Liver (tissue), 9 donors: Measurements from ENCODE around the gene REXO5. TPM values are rescaled to one million over a fixed set of nuclear protein-coding genes. Genes with fewer than 3 reads are reported as not detected.

Experiments
- DNase-seq: peaks from one replicate; pipeline ENCODE4 v3.0.0-alpha.2; 2017; ENCODE audit warnings: low spot score
- H3K27ac ChIP-seq, 2 donors: one replicate each; pipeline ENCODE4 v1.7.0; 2013; ENCODE audit warnings: inconsistent platforms in 2 of 2, low read length in 2 of 2, control low read depth in 1 of 2, low read depth in 1 of 2, mild to moderate bottlenecking in 1 of 2
- H3K27me3 ChIP-seq, 4 donors: one replicate each; pipeline versions ENCODE4 v1.6.1 to v1.7.0; 2013; ENCODE audit warnings: low read length in 3 of 4, inconsistent platforms in 1 of 4, mild to moderate bottlenecking in 1 of 4, moderate library complexity in 1 of 4; ENCODE audit not compliant: control insufficient read depth in 4 of 4, insufficient read depth in 4 of 4
- H3K36me3 ChIP-seq, 4 donors: one replicate each; pipeline versions ENCODE4 v1.6.1 to v1.7.0; 2013; ENCODE audit warnings: low read length in 3 of 4, mild to moderate bottlenecking in 3 of 4, low read depth in 1 of 4, moderate library complexity in 1 of 4; ENCODE audit not compliant: control insufficient read depth in 4 of 4, insufficient read depth in 3 of 4
- H3K4me1 ChIP-seq, 4 donors: one replicate each; pipeline versions ENCODE4 v1.6.1 to v1.7.0; 2013; ENCODE audit warnings: low read length in 3 of 4, mild to moderate bottlenecking in 3 of 4, moderate library complexity in 1 of 4; ENCODE audit not compliant: control insufficient read depth in 4 of 4, insufficient read depth in 4 of 4
- H3K4me3 ChIP-seq, 3 donors: one replicate each; pipeline versions ENCODE4 v1.6.1 to v1.7.0; 2013; ENCODE audit warnings: low read length in 3 of 3, control low read depth in 1 of 3, low read depth in 1 of 3, mild to moderate bottlenecking in 1 of 3
- H3K9ac ChIP-seq, 2 donors: one replicate each; pipeline ENCODE4 v1.7.0; 2013; ENCODE audit warnings: low read length in 2 of 2, mild to moderate bottlenecking in 2 of 2, moderate library complexity in 2 of 2, control low read depth in 1 of 2, low read depth in 1 of 2
- H3K9me3 ChIP-seq, 4 donors: one replicate each; pipeline versions ENCODE4 v1.6.1 to v1.7.0; 2013; ENCODE audit warnings: low read length in 3 of 4; ENCODE audit not compliant: control insufficient read depth in 4 of 4
- ATF3 ChIP-seq: IDR thresholded peaks from 2 replicates; pipeline ENCODE4 v1.6.1; 2016; ENCODE audit warnings: antibody characterized with exemption
- EGR1 ChIP-seq, 2 donors: IDR thresholded peaks; 2 replicates each; pipeline ENCODE4 v1.6.1; 2016 to 2018; ENCODE audit warnings: antibody characterized with exemption in 2 of 2, low read depth in 2 of 2
- FOXA1 ChIP-seq: IDR thresholded peaks from 2 replicates; pipeline ENCODE4 v1.6.1; 2016; ENCODE audit warnings: antibody characterized with exemption
- GABPA ChIP-seq, 2 donors: IDR thresholded peaks in 1 of 2; conservative IDR thresholded peaks in 1 of 2; 2 replicates each; pipeline ENCODE4 v1.6.1; 2016; ENCODE audit warnings: antibody characterized with exemption in 2 of 2, mild to moderate bottlenecking in 1 of 2, moderate library complexity in 1 of 2
- HNF4A ChIP-seq, 2 donors: conservative IDR thresholded peaks; 2 replicates each; pipeline ENCODE4 v1.6.1; 2016; ENCODE audit warnings: antibody characterized with exemption in 2 of 2, mild to moderate bottlenecking in 2 of 2
- HNF4G ChIP-seq: IDR thresholded peaks from 2 replicates; pipeline ENCODE4 v1.6.1; 2016; ENCODE audit warnings: antibody characterized with exemption
- JUND ChIP-seq, 2 donors: IDR thresholded peaks; 2 replicates each; pipeline ENCODE4 v1.6.1; 2016; ENCODE audit warnings: antibody characterized with exemption in 2 of 2
- MAX ChIP-seq: IDR thresholded peaks from 2 replicates; pipeline ENCODE4 v1.6.1; 2016; ENCODE audit warnings: antibody characterized with exemption
- NR2F2 ChIP-seq: IDR thresholded peaks from 2 replicates; pipeline ENCODE4 v1.6.1; 2016; ENCODE audit warnings: antibody characterized with exemption
- RAD21 ChIP-seq, 2 donors: IDR thresholded peaks; 2 replicates each; pipeline ENCODE4 v1.6.1; 2016; ENCODE audit warnings: antibody characterized with exemption in 2 of 2, mild to moderate bottlenecking in 2 of 2
- REST ChIP-seq: IDR thresholded peaks from 2 replicates; pipeline ENCODE4 v1.6.1; 2016; ENCODE audit warnings: antibody characterized with exemption, mild to moderate bottlenecking
- RXRA ChIP-seq, 2 donors: IDR thresholded peaks; 2 replicates each; pipeline ENCODE4 v1.6.1; 2017 to 2018; ENCODE audit warnings: antibody characterized with exemption in 2 of 2, mild to moderate bottlenecking in 1 of 2
- SP1 ChIP-seq: IDR thresholded peaks from 2 replicates; pipeline ENCODE4 v1.6.1; 2018; ENCODE audit warnings: antibody characterized with exemption, mild to moderate bottlenecking
- TAF1 ChIP-seq: conservative IDR thresholded peaks from 2 replicates; pipeline ENCODE4 v1.6.1; 2016; ENCODE audit warnings: antibody characterized with exemption, mild to moderate bottlenecking
- YY1 ChIP-seq: IDR thresholded peaks from 2 replicates; pipeline ENCODE4 v1.6.1; 2016; ENCODE audit warnings: antibody characterized with exemption, mild to moderate bottlenecking
- ZBTB33 ChIP-seq: IDR thresholded peaks from 2 replicates; pipeline ENCODE4 v1.6.1; 2016; ENCODE audit warnings: antibody characterized with exemption
- WGBS: extraction: QIAGEN DNeasy Blood & Tissue Kit; methylation state at CpG from one replicate; pipeline ENCODE4 v1.1.7; 2013; 5-methylcytosine and 5-hydroxymethylcytosine counted together
- polyA plus RNA-seq, 2 donors: library from polyadenylated mRNA; stranded (reverse) in 1 of 2; unstranded in 1 of 2; fragments of 200-250 nt in 1 of 2; fragments of >200 nt in 1 of 2; fragmentation: Nextera tagmentation in 1 of 2; extraction: Ambion mirVana in 1 of 2; gene quantifications; one replicate each; pipeline versions ENCODE4 v1.2.1 to v1.2.3, GENCODE V29; 2013 to 2015
- total RNA-seq, 2 donors: library from RNA; depleted of rRNA; stranded (reverse); fragments of >200 nt; gene quantifications; one replicate each; pipeline ENCODE4 v1.2.3, GENCODE V29; 2014
- donor health status: healthy.
- donor health status: healthy.
- donor health status: healthy.
- donor health status: healthy.
- donor health status: healthy.

REXO5 gene
- total and polyA plus RNA-seq, 4 donors, result 0.83 to 10.6 (median 1.8) TPM

- H3K9ac ChIP-seq, result no peak overlapping the region
- H3K9me3 ChIP-seq, result no peaks in the 10 kb centered on the region
- H3K27me3 ChIP-seq, result no peaks in the 10 kb centered on the region
- DNase-seq, result no peak
- no peak overlapping the region for H3K27ac ChIP-seq
- 96% methylated on average over 1 of the region's 1 CpG for WGBS
- peaks cover 0 to 5% (median 2%) of the 10 kb centered on the region in 4 donors for H3K36me3 ChIP-seq
- H3K4me3 ChIP-seq, result no peak overlapping the region
- no peak for TF ChIP-seq NR2F2
- no peak for TF ChIP-seq ATF3
- no peak for TF ChIP-seq SP1
- TF ChIP-seq HNF4G, result no peak
- no peak for TF ChIP-seq FOXA1
- TF ChIP-seq HNF4A (conservative IDR thresholded peaks at IDR 0.05), result no peak
- no peak for TF ChIP-seq JUND (IDR thresholded peaks at IDR 0.05)
- TF ChIP-seq TAF1, result no peak
- no peak for TF ChIP-seq REST
- no peaks in the 10 kb centered on the region for H3K4me1 ChIP-seq
Measured at GRCh38 chr16:20830372-20830771, 24.0 kb downstream of the REXO5 start.

DNA sequence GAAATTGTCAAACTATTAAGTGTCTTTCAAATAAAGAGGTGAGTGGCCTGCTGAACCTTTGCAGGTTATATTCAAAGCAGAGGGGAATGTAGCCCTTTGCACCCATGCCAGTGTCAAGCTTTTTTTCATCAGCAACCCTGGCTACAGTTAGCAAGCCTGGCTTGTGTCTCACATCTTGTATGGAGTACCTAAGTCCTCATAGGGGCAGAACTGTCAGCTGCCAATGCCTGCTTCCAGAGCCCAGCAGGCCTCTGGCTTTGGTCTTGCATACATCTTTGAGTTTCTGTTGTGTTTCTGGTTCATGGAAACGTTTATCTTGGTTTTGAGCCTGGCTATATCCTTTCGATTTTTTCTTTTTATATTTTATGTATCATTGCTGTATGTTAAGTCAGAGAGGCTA, 26.8 kb downstream of the REXO5 start:
- peaks cover 0 to 5% (median 1%) of the 10 kb centered on the region in 4 donors for H3K36me3 ChIP-seq
- H3K4me1 ChIP-seq, result no peaks in the 10 kb centered on the region
- no peak overlapping the region for H3K9ac ChIP-seq
- H3K27me3 ChIP-seq, result no peaks in the 10 kb centered on the region
- H3K9me3 ChIP-seq, result peaks cover 0 to 3% (median 0%) of the 10 kb centered on the region in 4 donors
- no peak overlapping the region for H3K27ac ChIP-seq
- H3K4me3 ChIP-seq, result no peak overlapping the region
- DNase-seq, result no peak
- WGBS, result 91% methylated on average over 2 of the region's 2 CpGs
- TF ChIP-seq HNF4A (conservative IDR thresholded peaks at IDR 0.05) (no peak), YY1 (no peak), GABPA (IDR thresholded peaks at IDR 0.05 in 1 of 2, conservative IDR thresholded peaks at IDR 0.05 in 1 of 2) (no peak), ZBTB33 (no peak), JUND (IDR thresholded peaks at IDR 0.05) (no peak), NR2F2 (no peak), FOXA1 (no peak)

DNA sequence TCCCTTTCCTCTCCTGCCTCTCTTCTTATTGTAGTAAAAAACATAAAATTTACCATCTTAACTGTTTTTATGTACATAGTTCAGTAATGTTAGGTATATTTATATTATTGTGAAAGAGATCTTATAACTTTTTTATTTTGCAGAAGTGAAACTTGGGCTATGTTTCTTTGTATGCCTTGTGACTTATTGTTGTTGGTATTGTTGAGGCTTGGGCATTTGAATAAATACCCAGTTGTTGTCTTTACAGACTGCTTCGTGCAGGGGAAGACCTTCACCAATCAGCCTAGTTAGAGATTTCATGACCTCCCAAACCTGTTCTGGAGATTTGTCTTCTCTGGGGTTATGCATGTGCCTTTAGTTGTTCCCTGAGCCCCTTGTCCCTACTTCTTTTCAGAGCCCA, 31.9 kb downstream of the REXO5 start:
- Histone ChIP-seq H3K4me3 (no peak overlapping the region), H3K27me3 (no peaks in the 10 kb centered on the region), H3K9me3 (peaks cover 0 to 3% (median 0%) of the 10 kb centered on the region in 4 donors), H3K36me3 (peaks cover 0 to 3% (median 2%) of the 10 kb centered on the region in 4 donors), H3K4me1 (no peaks in the 10 kb centered on the region), H3K9ac (no peak overlapping the region), H3K27ac (no peak overlapping the region)
- WGBS, result 83% methylated on average over 1 of the region's 1 CpG
- no peak for DNase-seq
- TF ChIP-seq EGR1 (IDR thresholded peaks at IDR 0.05; ENCODE audit: low read depth in 2 of 2) (no peak), RXRA (IDR thresholded peaks at IDR 0.05) (no peak), MAX (no peak), NR2F2 (no peak), YY1 (no peak), FOXA1 (no peak), JUND (IDR thresholded peaks at IDR 0.05) (no peak), TAF1 (no peak), HNF4A (conservative IDR thresholded peaks at IDR 0.05) (no peak), REST (no peak), ZBTB33 (no peak), HNF4G (no peak), SP1 (no peak), RAD21 (IDR thresholded peaks at IDR 0.05) (no peak)
